Activated naive CD4-positive, alpha-beta T cell treated with anti-CD3 and anti-CD28 coated beads for 36 hours (primary cell): ENCODE measurements around the gene PMVK. TPM values are rescaled to one million over a fixed set of nuclear protein-coding genes. Genes with fewer than 3 reads are reported as not detected.

Source experiments
- CTCF ChIA-PET: fragments of 350-600 bp; sonication (Branson Sonifier 250); formaldehyde crosslinking; loops from one replicate; lab custom pipeline; 2021; ENCODE audit warnings: antibody characterized with exemption; lab: Charles Lee
- DNase-seq: peaks from one replicate; pipeline ENCODE4 v3.0.0-alpha.2; 2020
- H3K27ac Mint-ChIP-seq: one replicate; pipeline ENCODE4 v1.8.0; 2021; ENCODE audit warnings: mild to moderate bottlenecking, mixed read lengths
- H3K27me3 Mint-ChIP-seq: one replicate; pipeline ENCODE4 v1.8.0; 2021; ENCODE audit warnings: low read depth, mixed read lengths
- H3K36me3 Mint-ChIP-seq: one replicate; pipeline ENCODE4 v1.8.0; 2021; ENCODE audit warnings: low read depth, mixed read lengths
- H3K4me1 Mint-ChIP-seq: one replicate; pipeline ENCODE4 v1.8.0; 2021; ENCODE audit warnings: low read depth, mixed read lengths
- H3K4me3 Mint-ChIP-seq: one replicate; pipeline ENCODE4 v1.8.0; 2021; ENCODE audit warnings: mild to moderate bottlenecking, moderate library complexity, mixed read lengths
- H3K9me3 Mint-ChIP-seq: one replicate; pipeline ENCODE4 v1.8.0; 2021; ENCODE audit warnings: mixed read lengths
- intact Hi-C: fragments of 100-400 bp; cut with micrococcal nuclease; formaldehyde crosslinking; loops from one replicate; pipeline ENCODE4 v1.15.1; 2023
- total RNA-seq, 2 experiments: library from RNA; stranded (reverse); gene quantifications; one replicate each; pipeline ENCODE4 v1.2.3, GENCODE V29; 2021

The PMVK gene
- total RNA-seq, 2 experiments from 2014 or later = 29.8 to 30.5 TPM

DNA sequence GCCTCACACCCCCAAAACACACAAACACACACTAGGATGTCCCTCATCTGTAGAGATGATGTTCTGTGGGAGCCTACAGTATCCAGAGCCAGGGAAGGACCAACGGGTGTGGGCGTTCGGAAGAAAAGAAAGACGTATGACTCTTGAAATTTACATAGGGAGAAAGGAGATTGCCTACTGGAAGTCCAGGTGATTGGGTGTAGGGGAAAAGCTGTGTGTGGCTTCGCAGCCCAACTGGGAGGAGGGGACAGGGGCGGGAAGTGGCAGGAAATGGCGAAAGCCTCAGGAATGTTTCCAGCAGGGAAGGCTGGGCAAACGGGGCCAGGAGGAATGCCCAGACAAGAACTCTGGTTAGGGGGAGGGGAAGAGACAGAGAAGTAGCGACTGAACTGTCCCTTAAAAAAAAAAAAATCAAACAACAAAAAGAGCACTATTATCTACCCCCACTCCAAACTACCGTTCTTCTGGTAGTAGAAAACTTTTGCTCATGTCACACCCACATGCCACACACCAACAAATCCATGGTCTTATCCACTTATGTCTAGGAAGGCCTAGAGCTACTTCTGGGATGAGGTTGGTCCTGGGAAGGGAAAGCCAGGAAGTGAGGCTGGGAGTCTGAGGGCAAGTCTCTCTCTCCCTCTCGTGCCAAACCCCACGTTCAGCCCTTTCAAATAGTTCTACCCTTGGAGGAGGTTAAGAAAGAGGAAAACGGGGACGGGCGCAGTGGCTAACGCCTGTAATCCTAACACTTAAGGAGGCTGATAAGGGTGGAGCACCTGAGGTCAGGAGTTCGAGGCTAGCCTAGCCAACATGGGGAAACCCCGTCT lies 36.2 kb upstream of the PMVK start:
- H3K36me3 Mint-ChIP-seq = peaks cover 19% of the 10 kb centered on the region
- peak overlapping the region; percentile 82 for H3K27ac Mint-ChIP-seq
- H3K27me3 Mint-ChIP-seq = no peaks in the 10 kb centered on the region
- H3K4me1 Mint-ChIP-seq = peaks cover 32% of the 10 kb centered on the region
- intact Hi-C loops = loop anchor here (5.0 kb wide), 1 partner anchor 220 kb away; no protein-coding TSS in a partner anchor
- no peaks in the 10 kb centered on the region for H3K9me3 Mint-ChIP-seq
- no peak overlapping the region for H3K4me3 Mint-ChIP-seq
- CTCF ChIA-PET = interaction anchor here (1.6 kb wide), 1 partner anchor 78 kb away, joined by 6 read pairs; the partner anchor contains the start of gene ADAM15
- DNase-seq = no peak

DNA sequence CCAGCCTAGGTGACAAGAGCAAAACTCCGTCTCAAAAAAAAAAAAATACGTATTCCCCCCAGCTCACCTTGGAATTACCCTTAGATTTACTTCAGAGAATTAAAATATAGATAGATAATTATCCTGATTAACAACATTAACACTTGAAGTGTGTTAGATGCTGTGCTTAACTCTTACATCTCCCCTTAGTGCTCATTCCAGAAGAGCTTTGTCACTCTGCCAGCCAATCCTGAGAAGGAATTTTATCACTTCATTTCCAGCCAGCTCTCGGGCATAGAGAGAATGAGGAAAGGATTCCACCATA lies 35.6 kb upstream of the PMVK start:
- intact Hi-C loops = loop anchor here (5.0 kb wide), 1 partner anchor 220 kb away; no protein-coding TSS in a partner anchor

DNA sequence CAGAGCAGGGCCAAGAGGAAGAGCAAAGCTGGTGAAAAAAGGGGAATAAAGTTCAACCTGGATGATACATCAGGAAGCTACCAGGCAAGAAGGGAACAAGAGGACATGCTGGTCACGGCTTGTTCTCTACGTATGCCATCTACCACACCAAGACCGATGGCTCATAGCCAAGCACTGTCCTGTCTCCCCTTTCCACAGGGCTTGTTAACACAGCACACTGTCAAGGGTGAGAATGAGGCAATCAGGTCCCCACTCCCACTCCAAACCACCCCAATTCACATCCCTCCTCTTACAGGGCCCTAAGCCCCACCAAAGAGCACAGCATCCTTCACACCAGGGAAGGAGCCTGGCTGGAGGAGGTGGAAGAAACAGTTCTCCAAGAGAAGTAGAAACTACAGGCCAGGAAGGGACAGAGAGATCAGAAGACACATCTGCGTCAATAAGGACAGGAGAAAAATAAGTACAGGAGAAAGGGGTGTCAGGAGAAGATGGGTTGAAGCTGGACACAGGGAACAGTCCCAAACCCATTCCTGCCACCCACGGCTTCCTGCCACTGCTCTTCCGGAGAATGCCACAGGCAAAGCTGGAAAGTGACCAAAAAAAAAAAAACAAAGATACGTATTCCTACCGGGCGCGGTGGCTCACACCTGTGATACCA lies 35.0 kb upstream of the PMVK start:
- Mint-ChIP-seq H3K4me1 (peaks cover 32% of the 10 kb centered on the region), H3K9me3 (no peaks in the 10 kb centered on the region), H3K27ac (peak overlapping the region; percentile 74), H3K36me3 (peaks cover 20% of the 10 kb centered on the region), H3K27me3 (no peaks in the 10 kb centered on the region), H3K4me3 (no peak overlapping the region)
- CTCF ChIA-PET = interaction anchor here (0.8 to 1.7 kb wide), 7 partner anchors 10 to 120 kb away, joined by 3 to 13 read pairs (median 5); partner anchors contain the start of genes ADAM15, PBXIP1 and PYGO2
- intact Hi-C loops = loop anchor here (5.0 kb wide), 1 partner anchor 221 kb away; no protein-coding TSS in a partner anchor
- DNase-seq = no peak

More for the DNA sequence above, 35.6 kb upstream of the PMVK start:
- H3K36me3 Mint-ChIP-seq = peaks cover 18% of the 10 kb centered on the region
- CTCF ChIA-PET = interaction anchor here (0.8 to 1.7 kb wide), 4 partner anchors 10 to 108 kb away, joined by 3 to 13 read pairs (median 5); partner anchors contain the start of genes ADAM15 and PYGO2
- H3K4me1 Mint-ChIP-seq = peaks cover 31% of the 10 kb centered on the region
- DNase-seq = no peak
- H3K27me3 Mint-ChIP-seq = no peaks in the 10 kb centered on the region
- no peak overlapping the region for H3K4me3 Mint-ChIP-seq
- peak overlapping the region; percentile 82 for H3K27ac Mint-ChIP-seq
- H3K9me3 Mint-ChIP-seq = no peaks in the 10 kb centered on the region

DNA sequence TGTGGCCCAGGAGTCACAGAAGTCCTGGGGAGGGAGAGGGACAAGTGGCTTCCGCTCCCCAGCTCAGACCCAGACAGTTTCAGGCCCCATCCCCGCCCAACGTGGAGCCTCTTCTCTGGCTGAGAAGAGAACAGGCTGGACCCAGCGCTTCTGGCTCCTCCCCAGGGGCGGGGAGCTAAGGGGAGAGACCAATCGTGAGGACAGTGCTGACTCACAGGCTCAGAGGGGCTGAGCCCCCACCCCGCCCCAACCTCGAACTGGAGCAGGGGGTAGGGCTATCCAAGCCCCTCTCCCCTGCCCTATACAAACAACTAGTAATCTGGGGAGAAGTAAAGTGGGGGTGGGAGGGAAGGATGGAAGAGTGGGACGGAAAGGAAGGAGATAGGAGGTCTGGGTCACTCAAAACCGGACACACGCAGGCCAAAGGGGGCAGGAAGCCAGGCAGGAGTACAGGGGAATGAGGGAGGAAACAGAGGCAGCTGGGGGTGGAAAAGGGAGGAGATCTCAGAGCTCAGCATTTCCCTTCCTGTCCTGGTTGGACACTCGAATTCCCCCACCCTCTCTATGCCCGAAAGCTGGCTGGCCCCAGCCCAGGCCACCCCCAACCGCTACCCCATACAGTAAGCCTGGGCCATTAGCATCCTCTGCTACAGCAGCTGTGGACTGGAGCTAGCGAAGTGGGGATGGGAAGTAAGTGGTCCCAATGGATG lies 34.3 kb upstream of the PMVK start, which contains the start of gene SHC1:
Gene SHC1 (minus strand): TSS at position 117 of the 710 bp plus-strand sequence. CDS start 221 bp downstream, outside the sequence.
- Mint-ChIP-seq H3K36me3 (peaks cover 17% of the 10 kb centered on the region), H3K27ac (peak within 1 kb of the TSS; percentile 74), H3K4me1 (peaks cover 32% of the 10 kb centered on the region), H3K9me3 (no peaks in the 10 kb centered on the region), H3K4me3 (no peak within 1 kb of the TSS), H3K27me3 (no peaks in the 10 kb centered on the region)
- CTCF ChIA-PET = interaction anchor here (0.6 to 1.7 kb wide), 11 partner anchors 9 to 364 kb away, joined by 3 to 13 read pairs (median 5); partner anchors contain the start of genes ADAM15, PBXIP1 and PYGO2
- intact Hi-C loops = loop anchor here (5.0 kb wide), 1 partner anchor 222 kb away; no protein-coding TSS in a partner anchor
- peak; percentile 43 for DNase-seq

DNA sequence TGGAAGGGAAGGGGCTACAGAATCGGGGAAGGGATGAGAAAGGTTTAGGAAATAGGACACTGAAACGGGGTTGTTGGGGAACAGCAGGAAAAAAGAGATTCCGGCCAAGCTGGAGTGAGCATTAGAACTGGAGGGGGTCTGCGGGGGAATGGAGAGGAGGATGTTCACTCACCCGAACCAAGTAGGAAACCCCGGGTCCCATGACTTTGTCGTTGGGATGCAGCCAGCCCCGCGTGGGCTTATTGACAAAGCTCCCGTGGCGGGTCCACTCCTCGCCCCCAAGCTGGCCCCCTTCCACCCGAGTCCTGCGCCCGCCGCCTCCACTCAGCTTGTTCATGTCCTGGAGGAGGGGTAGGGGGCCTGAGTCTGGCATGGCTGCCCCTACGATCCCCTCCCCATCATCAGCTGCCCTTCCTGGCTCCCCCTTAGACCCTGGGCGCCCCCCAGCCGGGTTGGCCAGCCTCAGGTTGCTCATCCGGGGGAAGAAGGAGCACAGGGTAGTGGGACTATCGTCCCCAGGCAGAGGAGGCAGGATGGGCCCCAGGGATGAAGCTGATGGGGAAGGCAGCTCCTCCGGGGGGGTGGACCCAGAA lies 33.4 kb upstream of the PMVK start:
- H3K27ac Mint-ChIP-seq = peak overlapping the region; percentile 32

DNA sequence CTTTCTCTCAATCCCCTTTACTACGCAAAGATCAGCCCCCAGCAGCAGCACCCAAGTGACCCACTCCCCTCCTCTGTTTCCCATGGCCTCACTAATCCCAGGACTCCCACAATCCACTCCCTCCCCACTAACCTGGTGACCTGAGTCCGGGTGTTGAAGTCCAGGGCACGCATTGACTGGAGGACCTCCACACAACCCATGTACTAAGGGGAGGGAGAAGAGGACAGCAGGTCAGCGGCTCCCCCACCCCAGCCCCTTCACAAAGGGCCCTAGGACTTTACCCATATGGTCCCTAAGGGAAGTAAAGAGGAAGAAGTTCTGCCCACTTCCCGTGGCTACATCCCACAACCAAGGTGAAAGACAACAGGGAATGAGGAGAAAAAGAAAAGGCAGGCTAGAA lies 32.7 kb upstream of the PMVK start:
- no peak overlapping the region for H3K4me3 Mint-ChIP-seq

More for the DNA sequence above, 33.4 kb upstream of the PMVK start:
- intact Hi-C loops = loop anchor here (5.0 kb wide), 1 partner anchor 222 kb away; no protein-coding TSS in a partner anchor
- CTCF ChIA-PET = interaction anchor here (0.5 to 1.6 kb wide), 9 partner anchors 14 to 520 kb away, joined by 3 to 9 read pairs (median 3); partner anchors contain the start of genes ADAM15 and PBXIP1
- Mint-ChIP-seq H3K4me3 (no peak overlapping the region), H3K36me3 (peaks cover 17% of the 10 kb centered on the region), H3K27me3 (no peaks in the 10 kb centered on the region), H3K4me1 (peaks cover 32% of the 10 kb centered on the region), H3K9me3 (no peaks in the 10 kb centered on the region)
- DNase-seq = no peak

DNA sequence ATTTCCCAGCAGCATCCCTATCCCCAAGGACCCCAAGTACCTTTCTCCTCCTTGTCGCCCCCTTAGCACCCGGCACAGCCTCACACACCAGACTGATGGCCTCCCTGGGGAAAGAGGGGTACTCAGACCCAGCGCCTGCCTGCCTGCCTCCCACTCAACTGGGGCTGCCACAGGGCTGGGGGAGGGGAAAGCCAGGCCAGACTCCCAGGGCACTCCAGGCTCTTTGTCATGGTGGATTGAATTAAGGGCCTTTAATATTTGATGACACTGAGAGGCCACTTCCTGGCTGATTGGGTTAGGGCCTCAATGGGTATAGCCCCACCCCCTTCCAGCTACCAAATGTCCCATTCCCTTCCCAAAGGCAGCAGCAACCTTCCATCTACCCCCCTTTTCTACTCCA lies 32.2 kb upstream of the PMVK start:
- CTCF ChIA-PET = no interaction called here
- Mint-ChIP-seq H3K36me3 (peaks cover 22% of the 10 kb centered on the region), H3K4me3 (no peak overlapping the region), H3K4me1 (peaks cover 37% of the 10 kb centered on the region), H3K9me3 (no peaks in the 10 kb centered on the region), H3K27ac (peak overlapping the region; percentile 68), H3K27me3 (no peaks in the 10 kb centered on the region)
- intact Hi-C loops = no loop called here
- no peak for DNase-seq

More for the DNA sequence above, 32.7 kb upstream of the PMVK start:
- Mint-ChIP-seq H3K4me1 (peaks cover 34% of the 10 kb centered on the region), H3K27ac (peak overlapping the region; percentile 68), H3K9me3 (no peaks in the 10 kb centered on the region), H3K27me3 (no peaks in the 10 kb centered on the region), H3K36me3 (peaks cover 19% of the 10 kb centered on the region)
- no peak for DNase-seq
- CTCF ChIA-PET = interaction anchor here (1.1 kb wide), 1 partner anchor 20 kb away, joined by 3 read pairs; no protein-coding TSS in a partner anchor
- intact Hi-C loops = no loop called here

DNA sequence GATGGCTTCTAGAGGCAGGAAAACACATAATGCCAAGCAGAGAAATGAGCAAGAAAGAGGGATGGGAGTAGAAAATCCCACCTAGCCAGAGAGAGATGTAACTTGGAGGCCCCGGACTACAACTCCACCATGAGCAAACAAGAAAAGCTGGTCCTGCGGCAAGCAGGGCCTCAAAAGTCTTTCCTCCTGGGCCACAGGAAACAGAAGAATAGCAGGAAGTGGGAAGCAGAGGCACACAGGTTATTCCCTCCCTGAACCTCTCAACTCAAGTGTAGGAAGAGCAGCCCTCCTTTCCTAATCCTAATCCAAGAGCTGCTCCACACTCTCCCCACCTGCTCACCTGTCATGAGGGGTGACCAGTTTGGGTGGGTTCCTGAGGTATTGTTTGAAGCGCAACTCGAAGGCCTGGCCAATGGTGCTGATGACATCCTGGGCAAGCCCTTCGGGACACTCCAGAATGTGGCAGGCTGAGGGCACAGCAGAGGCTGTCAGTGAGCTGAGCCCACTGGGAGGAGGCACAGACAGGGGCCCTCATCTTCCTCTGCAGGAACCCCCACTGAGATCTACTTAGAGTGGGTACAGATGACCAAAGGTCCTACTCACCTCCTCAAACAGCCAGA lies 30.9 kb upstream of the PMVK start:
- Mint-ChIP-seq H3K4me3 (no peak overlapping the region), H3K36me3 (peaks cover 24% of the 10 kb centered on the region), H3K27ac (peak overlapping the region; percentile 16), H3K4me1 (peaks cover 42% of the 10 kb centered on the region), H3K27me3 (no peaks in the 10 kb centered on the region), H3K9me3 (no peaks in the 10 kb centered on the region)
- no peak for DNase-seq
- CTCF ChIA-PET = interaction anchor here (2.7 kb wide), 1 partner anchor 32 kb away, joined by 7 read pairs; no protein-coding TSS in a partner anchor
- intact Hi-C loops = no loop called here

DNA sequence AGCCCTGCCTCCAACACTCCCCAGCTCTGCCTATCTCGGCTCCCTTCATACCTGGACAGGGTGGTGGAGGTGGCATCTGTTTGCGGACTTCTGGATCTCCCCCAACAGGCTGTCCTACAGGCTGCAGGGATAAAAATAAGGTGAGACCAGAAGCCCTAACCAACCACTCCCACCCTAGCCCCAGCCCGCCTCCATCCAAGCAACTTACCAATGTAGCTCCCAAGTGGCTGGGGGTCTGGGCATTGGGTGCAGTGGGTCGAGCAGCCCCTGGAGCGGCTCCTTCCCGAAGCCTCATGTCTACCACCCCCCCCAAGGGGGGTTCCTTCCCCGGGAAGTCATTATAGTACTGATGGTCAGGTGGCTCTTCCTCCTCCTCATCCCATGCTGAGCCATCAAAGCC lies 29.6 kb upstream of the PMVK start:
- no peaks in the 10 kb centered on the region for H3K27me3 Mint-ChIP-seq
- no peak overlapping the region for H3K4me3 Mint-ChIP-seq
- intact Hi-C loops = no loop called here
- no peaks in the 10 kb centered on the region for H3K9me3 Mint-ChIP-seq
- H3K36me3 Mint-ChIP-seq = peaks cover 20% of the 10 kb centered on the region
- DNase-seq = no peak
- peak overlapping the region; percentile 50 for H3K27ac Mint-ChIP-seq
- CTCF ChIA-PET = interaction anchor here (2.7 kb wide), 1 partner anchor 33 kb away, joined by 7 read pairs; no protein-coding TSS in a partner anchor
- H3K4me1 Mint-ChIP-seq = peaks cover 32% of the 10 kb centered on the region

DNA sequence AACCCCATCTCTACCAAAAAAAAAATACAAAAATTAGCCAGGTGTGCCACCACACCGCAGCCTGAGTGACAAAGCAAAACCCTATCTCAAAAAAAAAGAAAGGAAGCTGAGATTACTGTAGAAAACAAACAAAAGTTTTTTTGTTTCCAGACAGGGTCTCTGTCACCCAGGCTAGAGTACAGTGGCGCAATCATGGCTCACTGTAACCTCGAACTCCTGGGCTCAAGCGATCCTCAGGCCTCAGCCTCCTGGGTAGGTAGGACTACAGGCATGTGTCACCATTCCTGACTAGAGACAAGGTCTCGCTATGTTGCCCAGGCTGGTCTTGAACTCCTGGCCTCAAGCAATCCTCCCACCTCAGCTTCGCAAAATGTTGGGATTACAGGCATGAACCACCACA lies 27.8 kb upstream of the PMVK start:
- Mint-ChIP-seq H3K4me1 (peaks cover 33% of the 10 kb centered on the region), H3K4me3 (no peak overlapping the region), H3K9me3 (no peaks in the 10 kb centered on the region), H3K27me3 (no peaks in the 10 kb centered on the region), H3K27ac (no peak overlapping the region), H3K36me3 (peaks cover 24% of the 10 kb centered on the region)
- DNase-seq = no peak
- CTCF ChIA-PET = interaction anchor here (0.6 to 1.3 kb wide), 3 partner anchors 9 to 316 kb away, joined by 3 to 4 read pairs (median 3); partner anchors contain the start of gene PBXIP1
- intact Hi-C loops = no loop called here

DNA sequence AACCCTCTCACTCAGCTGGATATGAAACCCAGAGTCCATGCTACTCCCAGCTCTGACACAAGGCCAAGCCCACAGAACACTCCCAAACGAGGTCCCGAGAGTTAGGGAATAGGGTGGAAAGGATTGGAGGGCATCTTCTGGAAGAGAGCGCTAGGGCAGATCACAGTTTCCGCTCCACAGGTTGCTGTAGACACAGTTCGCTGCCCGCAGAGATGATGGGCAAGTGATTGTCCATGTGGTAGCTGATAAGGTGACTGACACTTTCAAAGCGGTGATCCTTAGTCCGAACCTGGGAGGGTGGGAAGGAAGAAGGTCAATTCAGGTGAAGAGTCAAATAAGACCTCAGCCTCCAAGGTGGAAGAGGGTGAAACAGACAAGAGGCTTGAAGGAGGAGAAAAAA lies 27.1 kb upstream of the PMVK start:
- intact Hi-C loops = no loop called here
- H3K27me3 Mint-ChIP-seq = no peaks in the 10 kb centered on the region

More for the DNA sequence above, 27.1 kb upstream of the PMVK start:
- Mint-ChIP-seq H3K27ac (peak overlapping the region; percentile 50), H3K4me3 (no peak overlapping the region), H3K4me1 (peaks cover 30% of the 10 kb centered on the region), H3K9me3 (no peaks in the 10 kb centered on the region), H3K36me3 (peaks cover 24% of the 10 kb centered on the region)
- DNase-seq = no peak
- CTCF ChIA-PET = interaction anchor here (1.3 kb wide), 1 partner anchor 53 kb away, joined by 4 read pairs; no protein-coding TSS in a partner anchor
